ENCODE data around the gene BRD1.

The BRD1 gene

DNA sequence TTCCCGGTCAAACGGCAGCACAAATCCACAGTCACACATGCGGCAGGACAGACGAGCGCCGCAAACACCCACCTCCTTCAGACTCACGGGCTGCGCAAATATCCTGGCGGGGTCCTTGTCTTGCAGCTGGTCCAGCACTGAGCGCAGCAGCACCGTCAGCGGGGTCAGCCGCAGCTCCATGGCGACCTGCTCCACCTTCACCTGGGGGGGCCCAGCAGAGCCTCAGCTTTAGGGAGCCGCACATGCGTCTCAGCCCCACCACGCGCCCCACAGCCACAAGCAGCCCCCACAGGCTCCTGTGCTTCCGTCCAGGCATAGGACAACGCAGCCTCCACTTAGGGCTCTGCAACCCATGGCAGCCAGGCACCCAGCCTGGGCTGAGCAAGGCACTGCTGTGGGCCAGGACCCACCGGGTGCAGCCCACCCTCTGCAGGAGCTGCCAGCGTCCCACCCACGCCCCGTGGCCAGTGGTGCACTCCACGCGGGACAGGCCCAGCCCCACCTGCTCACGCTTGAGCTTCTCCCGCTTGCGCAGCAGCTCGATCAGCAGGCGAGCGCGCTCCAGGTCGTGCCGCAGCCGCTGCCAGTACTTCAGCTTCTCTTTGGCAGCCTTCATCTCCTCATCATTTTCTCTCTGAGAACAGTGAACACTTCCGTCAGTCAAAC lies 29.1 kb downstream of the BRD1 start:
- intact Hi-C loops (cut with DNase I; ENCODE audit: low total_unique reads), result no loop called here
- Histone ChIP-seq H3K4me1 (peaks cover 0 to 18% (median 11%) of the 10 kb centered on the region in 4 donors), H3K27me3 (no peaks in the 10 kb centered on the region), H3K27ac (no peak overlapping the region), H3K9me3 (no peaks in the 10 kb centered on the region), H3K4me3 (no peak overlapping the region), H3K36me3 (peaks cover 56 to 86% (median 85%) of the 10 kb centered on the region in 3 donors)
- TF ChIP-seq, protein P1, sequence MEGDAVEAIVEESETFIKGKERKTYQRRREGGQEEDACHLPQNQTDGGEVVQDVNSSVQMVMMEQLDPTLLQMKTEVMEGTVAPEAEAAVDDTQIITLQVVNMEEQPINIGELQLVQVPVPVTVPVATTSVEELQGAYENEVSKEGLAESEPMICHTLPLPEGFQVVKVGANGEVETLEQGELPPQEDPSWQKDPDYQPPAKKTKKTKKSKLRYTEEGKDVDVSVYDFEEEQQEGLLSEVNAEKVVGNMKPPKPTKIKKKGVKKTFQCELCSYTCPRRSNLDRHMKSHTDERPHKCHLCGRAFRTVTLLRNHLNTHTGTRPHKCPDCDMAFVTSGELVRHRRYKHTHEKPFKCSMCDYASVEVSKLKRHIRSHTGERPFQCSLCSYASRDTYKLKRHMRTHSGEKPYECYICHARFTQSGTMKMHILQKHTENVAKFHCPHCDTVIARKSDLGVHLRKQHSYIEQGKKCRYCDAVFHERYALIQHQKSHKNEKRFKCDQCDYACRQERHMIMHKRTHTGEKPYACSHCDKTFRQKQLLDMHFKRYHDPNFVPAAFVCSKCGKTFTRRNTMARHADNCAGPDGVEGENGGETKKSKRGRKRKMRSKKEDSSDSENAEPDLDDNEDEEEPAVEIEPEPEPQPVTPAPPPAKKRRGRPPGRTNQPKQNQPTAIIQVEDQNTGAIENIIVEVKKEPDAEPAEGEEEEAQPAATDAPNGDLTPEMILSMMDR (IDR thresholded peaks at IDR 0.05), result no peak
- no peak for DNase-seq

DNA sequence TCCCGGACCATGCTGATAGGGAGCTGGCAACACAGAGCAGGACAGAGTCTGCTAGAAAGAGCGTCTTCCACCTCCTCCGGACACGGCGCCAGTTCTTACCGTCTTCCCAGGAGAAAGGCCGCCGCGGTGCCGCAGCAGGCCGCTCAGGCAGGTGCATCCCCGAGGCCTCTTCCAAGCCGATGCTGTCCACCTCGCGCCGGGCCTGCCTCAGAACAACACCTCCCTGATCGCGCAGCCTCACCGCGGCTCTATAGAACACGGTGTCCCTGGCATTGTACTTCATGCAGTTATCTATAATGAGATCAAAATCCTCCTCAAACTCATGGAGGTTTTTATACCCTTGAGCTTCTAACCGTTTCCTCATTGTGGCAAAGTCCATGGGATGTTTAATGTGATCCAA lies 30.0 kb downstream of the BRD1 start:
- Histone ChIP-seq H3K4me3 (no peak overlapping the region), H3K27me3 (no peaks in the 10 kb centered on the region), H3K27ac (no peak overlapping the region), H3K36me3 (peaks cover 55 to 86% (median 85%) of the 10 kb centered on the region in 3 donors), H3K4me1 (peaks cover 0 to 23% (median 13%) of the 10 kb centered on the region in 4 donors), H3K9me3 (no peaks in the 10 kb centered on the region)
- no peak for DNase-seq
- TF ChIP-seq, protein P1 (IDR thresholded peaks at IDR 0.05), result no peak
- intact Hi-C loops (cut with DNase I; ENCODE audit: low total_unique reads), result no loop called here

DNA sequence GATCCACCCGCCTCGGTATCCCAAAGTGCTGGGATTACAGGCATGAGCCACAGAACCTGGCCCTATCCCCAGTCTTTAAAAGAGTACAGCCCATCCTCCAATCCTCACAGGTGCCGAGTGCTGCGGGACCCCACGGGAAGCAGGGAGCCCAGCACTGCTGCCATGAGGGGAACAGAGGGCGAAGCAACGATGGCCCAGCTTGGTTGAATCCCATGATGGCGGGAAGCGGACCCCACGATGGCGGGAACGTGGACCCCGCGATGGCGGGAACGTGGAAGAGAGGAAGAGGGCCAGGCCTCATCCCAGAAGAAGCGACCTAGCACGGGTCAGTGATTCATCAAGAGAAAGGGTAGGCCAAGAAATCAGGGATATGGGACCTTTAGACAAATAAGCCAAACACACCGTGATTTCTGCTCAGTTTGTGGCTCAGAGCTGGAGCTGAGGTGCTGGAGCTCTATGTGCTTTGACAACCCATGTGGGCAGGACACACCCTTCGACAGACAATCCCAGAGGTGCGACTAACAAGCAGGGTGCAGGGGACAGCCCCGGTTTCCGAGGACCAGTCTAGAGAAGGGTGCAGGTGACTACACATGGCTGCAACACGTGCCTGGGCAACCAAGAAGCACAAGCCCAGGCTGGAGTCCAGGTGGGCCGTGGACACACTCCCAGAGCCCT lies 30.9 kb downstream of the BRD1 start:
- Histone ChIP-seq H3K27me3 (no peaks in the 10 kb centered on the region), H3K4me3 (no peak overlapping the region), H3K4me1 (peaks cover 0 to 23% (median 13%) of the 10 kb centered on the region in 4 donors), H3K36me3 (peaks cover 64 to 90% (median 89%) of the 10 kb centered on the region in 3 donors), H3K9me3 (no peaks in the 10 kb centered on the region), H3K27ac (no peak overlapping the region)
- DNase-seq, result no peak
- intact Hi-C loops (cut with DNase I; ENCODE audit: low total_unique reads), result no loop called here
- TF ChIP-seq, protein P1 (IDR thresholded peaks at IDR 0.05), result no peak

DNA sequence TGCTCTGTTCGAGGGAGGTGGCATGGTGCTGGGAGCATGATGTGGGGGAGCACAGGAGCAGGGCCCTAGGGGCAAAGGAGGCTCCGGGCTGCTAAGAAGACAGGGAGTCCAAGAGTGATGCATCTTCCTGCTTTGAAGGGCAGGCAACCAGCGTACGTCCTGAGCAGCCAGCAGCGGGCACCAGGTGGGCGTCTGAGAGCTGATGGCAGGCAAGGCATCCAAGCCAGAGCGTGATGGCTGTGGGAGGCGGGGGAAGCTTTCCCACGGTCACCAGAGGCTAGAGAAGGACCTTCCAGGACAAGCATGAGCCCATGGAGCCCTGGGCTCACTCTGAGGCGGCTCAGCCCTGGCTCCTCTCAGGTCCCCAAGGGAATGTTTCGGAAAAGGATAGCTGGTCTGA lies 32.2 kb downstream of the BRD1 start:
- H3K4me3 ChIP-seq, result no peak overlapping the region
- intact Hi-C loops (cut with DNase I; ENCODE audit: low total_unique reads), result no loop called here
- H3K4me1 ChIP-seq, result peaks cover 0 to 17% (median 8%) of the 10 kb centered on the region in 4 donors
- DNase-seq, result no peak
- TF ChIP-seq, protein P1 (IDR thresholded peaks at IDR 0.05), result no peak
- no peaks in the 10 kb centered on the region for H3K27me3 ChIP-seq
- H3K27ac ChIP-seq, result no peak overlapping the region
- peaks cover 74 to 90% (median 88%) of the 10 kb centered on the region in 3 donors for H3K36me3 ChIP-seq
- no peaks in the 10 kb centered on the region for H3K9me3 ChIP-seq

DNA sequence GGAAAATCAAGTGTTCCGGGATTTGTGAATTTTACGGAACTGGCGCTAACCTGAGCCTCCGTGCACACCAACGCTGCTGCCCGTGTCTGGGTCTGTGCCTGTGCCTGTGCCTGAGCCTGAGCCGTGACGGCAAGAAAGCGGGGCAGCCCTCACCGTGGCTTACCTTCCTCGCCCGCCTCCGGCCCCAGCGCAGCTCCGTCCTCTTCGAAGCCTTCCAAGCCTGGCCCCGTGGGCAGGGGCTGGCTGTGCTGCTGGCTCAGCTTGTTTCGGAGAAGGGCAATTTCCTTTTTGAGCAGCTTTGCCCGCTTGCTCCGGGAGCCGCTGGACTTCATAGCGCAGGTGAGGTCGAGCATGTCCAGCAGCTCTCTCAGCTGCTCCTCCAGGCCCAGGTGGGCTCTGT lies 33.8 kb downstream of the BRD1 start:
- intact Hi-C loops (cut with DNase I; ENCODE audit: low total_unique reads), result no loop called here
- H3K27ac ChIP-seq, result no peak overlapping the region

More for the DNA sequence above, 33.8 kb downstream of the BRD1 start:
- TF ChIP-seq, protein P1 (IDR thresholded peaks at IDR 0.05), result no peak
- Histone ChIP-seq H3K36me3 (peaks cover 73 to 86% (median 76%) of the 10 kb centered on the region in 3 donors), H3K4me1 (peaks cover 0 to 27% (median 19%) of the 10 kb centered on the region in 4 donors), H3K9me3 (no peaks in the 10 kb centered on the region), H3K27me3 (no peaks in the 10 kb centered on the region), H3K4me3 (no peak overlapping the region)
- DNase-seq, result no peak
